Skeletal muscle satellite cell (primary cell): ENCODE measurements around the gene RIGI.

Experiments
- H3K27me3 ChIP-seq: 2 replicates; pipeline ENCODE4 v1.7.0; 2013; ENCODE audit warnings: low read length; ENCODE audit not compliant: control insufficient read depth, insufficient read depth
- H3K36me3 ChIP-seq: 2 replicates; pipeline ENCODE4 v1.7.0; 2013; ENCODE audit warnings: mild to moderate bottlenecking, control low read depth, low read length; ENCODE audit not compliant: insufficient read depth
- H3K4me1 ChIP-seq: 2 replicates; pipeline ENCODE4 v1.7.0; 2013; ENCODE audit warnings: low read length; ENCODE audit not compliant: control insufficient read depth, insufficient read depth
- H3K4me2 ChIP-seq: 2 replicates; pipeline ENCODE4 v1.7.0; 2013; ENCODE audit warnings: mild to moderate bottlenecking, low read length
- H3K4me3 ChIP-seq: 2 replicates; pipeline ENCODE4 v1.7.0; 2013; ENCODE audit warnings: low read length
- H3K9ac ChIP-seq: 2 replicates; pipeline ENCODE4 v1.7.0; 2013; ENCODE audit warnings: mild to moderate bottlenecking, low read depth, low read length, moderate library complexity
- H3K9me3 ChIP-seq: replicated peaks from 2 replicates; pipeline ENCODE4 v1.7.0; 2013; ENCODE audit warnings: mild to moderate bottlenecking, control low read depth, low read length

RIGI gene

DNA sequence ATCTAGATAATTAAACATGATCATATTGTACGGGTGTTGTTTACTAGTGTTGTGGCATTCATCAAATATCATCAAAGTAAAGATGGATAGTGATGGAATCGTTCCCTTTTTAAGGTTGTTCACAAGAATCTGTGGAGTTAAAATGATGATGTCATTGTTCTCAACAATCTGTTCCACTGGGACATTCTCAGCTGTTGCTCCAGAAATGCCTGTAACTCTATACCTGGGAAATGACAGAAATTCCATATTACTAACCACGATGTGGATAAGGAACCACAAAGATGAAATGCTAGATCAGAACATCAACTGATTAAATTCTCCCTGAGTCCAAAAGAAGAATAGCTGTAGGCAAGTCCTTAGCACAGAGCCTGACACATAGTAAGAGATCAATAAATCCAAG, 38.0 kb downstream of the RIGI start:
- Histone ChIP-seq H3K9me3 (no peaks in the 10 kb centered on the region), H3K4me1 (peaks cover 23% of the 10 kb centered on the region), H3K4me3 (no peak overlapping the region), H3K27me3 (no peaks in the 10 kb centered on the region), H3K4me2 (no peak overlapping the region), H3K36me3 (peaks cover 26% of the 10 kb centered on the region), H3K9ac (peak overlapping the region; percentile 7)

DNA sequence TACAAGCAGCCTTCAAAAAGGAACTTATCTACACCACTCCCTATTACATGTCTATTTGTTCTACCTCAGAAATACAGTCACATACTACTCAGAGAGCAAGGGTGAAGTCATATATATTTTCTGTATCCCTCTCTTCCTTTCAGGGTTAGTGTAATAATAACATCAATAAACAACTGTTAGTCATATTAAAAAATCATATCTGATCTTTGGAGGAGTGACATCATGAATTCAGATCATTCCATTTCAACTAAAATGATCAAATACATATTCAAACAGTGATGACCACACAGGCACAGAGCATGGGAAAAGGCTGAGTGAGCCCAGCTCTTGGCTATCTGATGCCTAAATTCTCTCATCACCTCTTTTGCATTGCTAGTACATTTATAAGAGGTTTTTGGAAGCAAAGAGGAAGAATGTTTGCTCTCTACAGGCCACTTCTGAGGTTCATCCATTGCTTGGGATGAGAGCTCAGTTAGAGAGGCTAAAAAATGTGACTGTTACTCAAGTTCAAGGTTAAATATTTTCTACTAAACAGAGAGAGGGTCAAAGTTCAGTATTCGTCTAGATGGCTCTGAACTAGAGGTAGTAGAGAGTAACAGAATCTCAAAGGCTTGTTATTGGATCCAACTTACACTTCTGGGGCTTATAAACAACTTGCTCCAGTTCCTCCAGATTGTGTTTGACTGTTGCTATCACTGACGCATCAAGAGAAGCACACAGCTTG, 39.0 kb downstream of the RIGI start:
- Histone ChIP-seq H3K4me1 (peaks cover 23% of the 10 kb centered on the region), H3K9ac (peak overlapping the region; percentile 26), H3K27me3 (no peaks in the 10 kb centered on the region), H3K9me3 (no peaks in the 10 kb centered on the region), H3K4me2 (peak overlapping the region; percentile 51), H3K36me3 (peaks cover 29% of the 10 kb centered on the region), H3K4me3 (no peak overlapping the region)

DNA sequence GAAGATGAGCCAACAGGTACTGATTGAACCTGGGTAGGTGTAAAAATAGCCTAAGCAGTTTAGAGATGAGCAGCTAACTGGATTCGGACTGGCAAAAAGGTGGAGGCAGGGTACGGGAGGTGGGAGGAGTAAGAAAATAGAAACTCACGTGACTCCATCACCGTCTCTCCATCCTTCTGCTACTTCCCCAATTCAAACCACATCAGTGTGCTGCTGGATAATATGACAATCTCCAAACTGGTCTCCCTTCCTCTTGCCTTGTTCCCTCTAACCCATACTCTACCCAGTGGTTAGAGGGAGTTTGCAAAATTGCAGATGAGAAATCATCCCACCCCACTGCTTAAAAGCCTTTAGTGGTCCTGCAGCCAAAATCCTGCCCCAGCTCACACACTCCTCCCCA, 42.7 kb downstream of the RIGI start:
- Histone ChIP-seq H3K9me3 (no peaks in the 10 kb centered on the region), H3K9ac (no peak overlapping the region), H3K4me1 (peaks cover 18% of the 10 kb centered on the region), H3K4me2 (no peak overlapping the region), H3K27me3 (no peaks in the 10 kb centered on the region), H3K36me3 (peaks cover 42% of the 10 kb centered on the region), H3K4me3 (no peak overlapping the region)
